GM13976 (cell line): ENCODE data around the gene OSBP2.

Experiments
- DNase-seq: peaks from one replicate; pipeline ENCODE4 v3.0.0; 2012; ENCODE audit warnings: low spot score
- in situ Hi-C: fragments of 300-500 bp; cut with MboI; formaldehyde crosslinking; loops from one replicate; pipeline ENCODE4 v1.12.0; 2022; ENCODE audit warnings: low sequenced_read_pairs, mixed read lengths, inconsistent platforms; ENCODE audit not compliant: unreplicated experiment
- TF ChIP-seq, protein P1 (sequence below): IDR thresholded peaks from 2 replicates; pipeline ENCODE4 v1.5.1; 2012; ENCODE audit warnings: borderline replicate concordance, mild to moderate bottlenecking; ENCODE audit not compliant: insufficient read depth; ENCODE audit errors: extremely low read depth, missing control alignments, control extremely low read depth

Gene OSBP2

DNA sequence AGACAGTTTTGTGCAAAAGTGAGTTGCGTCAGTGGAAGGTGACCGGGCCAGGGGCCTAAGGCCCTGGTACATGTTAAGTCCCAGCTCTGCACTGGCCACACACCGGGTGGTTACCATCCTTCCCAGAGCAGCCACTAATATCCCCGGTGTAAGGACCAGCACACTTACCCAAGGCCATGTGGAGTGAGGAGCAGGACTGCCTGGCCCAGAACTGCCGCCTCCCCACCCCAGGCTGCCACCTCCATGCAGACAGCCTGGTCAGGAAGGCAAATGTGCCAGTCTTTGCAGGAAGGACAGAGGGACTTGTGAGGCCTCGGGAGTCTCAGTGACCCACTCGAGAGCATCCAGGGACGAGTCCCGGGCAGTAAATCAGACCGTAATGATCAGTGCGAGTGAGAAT lies 171.0 kb downstream of the OSBP2 start:
- peak; percentile 18 for DNase-seq
- in situ Hi-C loops, result no loop called here
- TF ChIP-seq, protein P1, sequence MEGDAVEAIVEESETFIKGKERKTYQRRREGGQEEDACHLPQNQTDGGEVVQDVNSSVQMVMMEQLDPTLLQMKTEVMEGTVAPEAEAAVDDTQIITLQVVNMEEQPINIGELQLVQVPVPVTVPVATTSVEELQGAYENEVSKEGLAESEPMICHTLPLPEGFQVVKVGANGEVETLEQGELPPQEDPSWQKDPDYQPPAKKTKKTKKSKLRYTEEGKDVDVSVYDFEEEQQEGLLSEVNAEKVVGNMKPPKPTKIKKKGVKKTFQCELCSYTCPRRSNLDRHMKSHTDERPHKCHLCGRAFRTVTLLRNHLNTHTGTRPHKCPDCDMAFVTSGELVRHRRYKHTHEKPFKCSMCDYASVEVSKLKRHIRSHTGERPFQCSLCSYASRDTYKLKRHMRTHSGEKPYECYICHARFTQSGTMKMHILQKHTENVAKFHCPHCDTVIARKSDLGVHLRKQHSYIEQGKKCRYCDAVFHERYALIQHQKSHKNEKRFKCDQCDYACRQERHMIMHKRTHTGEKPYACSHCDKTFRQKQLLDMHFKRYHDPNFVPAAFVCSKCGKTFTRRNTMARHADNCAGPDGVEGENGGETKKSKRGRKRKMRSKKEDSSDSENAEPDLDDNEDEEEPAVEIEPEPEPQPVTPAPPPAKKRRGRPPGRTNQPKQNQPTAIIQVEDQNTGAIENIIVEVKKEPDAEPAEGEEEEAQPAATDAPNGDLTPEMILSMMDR, result no peak

DNA sequence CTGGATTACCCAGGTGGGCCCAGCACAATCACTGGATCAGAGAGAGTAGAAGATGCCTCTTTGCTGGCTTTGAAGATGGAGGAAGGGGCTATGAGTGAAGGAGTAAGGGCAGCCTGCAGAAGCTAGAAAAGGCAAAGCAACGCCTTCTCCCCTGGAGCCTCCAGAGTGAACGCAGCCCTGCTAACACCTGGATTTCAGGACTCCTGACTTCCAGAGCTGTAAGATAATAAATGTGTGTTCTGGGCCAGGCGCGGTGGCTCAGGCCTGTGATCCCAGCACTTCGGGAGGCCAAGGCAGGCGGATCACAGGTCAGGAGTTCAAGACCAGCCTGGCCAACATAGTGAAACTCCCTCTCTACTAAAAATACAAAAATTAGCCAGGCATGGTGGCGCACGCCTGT lies 171.5 kb downstream of the OSBP2 start:
- DNase-seq, result peak; percentile 9
- in situ Hi-C loops, result no loop called here
- TF ChIP-seq, protein P1, result no peak

- TF ChIP-seq, protein P1, result no peak
- DNase-seq, result peak; percentile 41
- in situ Hi-C loops, result no loop called here
Observed at GRCh38 chr22:30866811-30867271, 172.2 kb downstream of the OSBP2 start.

- TF ChIP-seq, protein P1, result no peak
- in situ Hi-C loops, result no loop called here
- no peak for DNase-seq
Observed at GRCh38 chr22:30867746-30868662, 173.3 kb downstream of the OSBP2 start.

DNA sequence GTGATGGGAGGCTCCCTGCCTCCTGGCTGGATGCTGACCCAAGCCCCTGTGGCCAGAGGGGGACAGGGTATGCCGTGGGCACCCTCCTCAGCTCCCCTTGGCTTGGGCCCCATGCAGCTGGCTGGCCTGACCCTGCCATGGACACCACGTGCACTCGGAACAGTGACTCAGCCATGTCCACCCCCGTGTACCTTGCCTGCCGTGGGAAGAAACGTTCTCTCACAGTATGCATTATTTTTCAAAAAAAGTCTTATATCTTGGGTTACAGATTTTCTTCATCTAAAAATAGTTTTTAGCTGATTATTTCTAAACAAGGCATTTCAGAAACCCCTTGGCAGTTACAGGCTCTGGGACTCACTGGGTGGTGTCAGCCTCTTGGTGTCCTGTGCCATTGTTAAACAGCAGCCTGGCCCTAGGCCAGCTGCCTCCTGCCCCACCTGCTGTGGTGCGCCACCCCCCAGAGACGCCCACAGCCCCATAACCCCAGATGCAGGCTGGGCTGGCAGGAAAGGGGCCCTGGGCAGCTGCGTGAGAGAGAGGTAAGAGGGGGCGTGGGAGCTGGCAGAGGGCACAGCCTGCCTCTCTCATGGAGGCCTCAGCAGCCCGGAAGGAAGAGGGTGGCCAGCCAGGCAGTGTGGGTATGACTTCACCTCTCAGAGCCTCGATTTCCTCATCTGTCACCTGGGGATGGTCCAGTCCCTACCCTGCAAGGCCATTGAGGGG lies 174.2 kb downstream of the OSBP2 start:
- TF ChIP-seq, protein P1, result no peak
- in situ Hi-C loops, result no loop called here
- no peak for DNase-seq

GRCh38 chr22:30869667-30870395 lies 175.2 kb downstream of the OSBP2 start:
- DNase-seq, result no peak
- in situ Hi-C loops, result no loop called here
- TF ChIP-seq, protein P1, result no peak
